IMR-90 (cell line): Measurements from ENCODE around the gene TYRP1. TPM values are rescaled to one million over a fixed set of nuclear protein-coding genes. Genes with fewer than 3 reads are reported as not detected.

Experiments
- ATAC-seq: fragments of 200-7000 bp; cut with Tn5 transposase; 2 replicates; pipeline ENCODE4 v1.9.1; 2020; ENCODE audit warnings: low read depth, mild to moderate bottlenecking, moderate library complexity
- BruUV-seq: library from RNA; stranded (reverse); fragments of 400-500 nt; replicated peaks from 2 replicates; lab custom pipeline; 2021; lab: Mats Ljungman, UMichigan
- CTCF ChIA-PET: fragments of 300-600 bp; formaldehyde crosslinking; extraction: SDS; loops from one replicate; lab custom pipeline; 2021; ENCODE audit warnings: antibody characterized with exemption; lab: Yijun Ruan, JAX
- POLR2A ChIA-PET: fragments of 300-600 bp; sonication (Branson Sonifier 250); formaldehyde crosslinking; loops from one replicate; lab custom pipeline; 2022; ENCODE audit warnings: antibody characterized with exemption; ENCODE audit not compliant: unreplicated experiment; lab: Charles Lee
- DNase-seq: peaks from one replicate; pipeline ENCODE4 v3.0.0; 2013
- H2AFZ ChIP-seq: replicated peaks from 2 replicates; pipeline ENCODE3; 2013; ENCODE audit warnings: low read length, mild to moderate bottlenecking; ENCODE audit not compliant: poor library complexity
- H2AK5ac ChIP-seq: 2 replicates; pipeline ENCODE4 v1.6.1; 2013; ENCODE audit warnings: low read depth, low read length, inconsistent platforms
- H2AK9ac ChIP-seq: replicated peaks from 2 replicates; pipeline ENCODE3; 2013; ENCODE audit warnings: mild to moderate bottlenecking, low read depth, low read length, moderate library complexity; ENCODE audit not compliant: poor library complexity
- H2BK120ac ChIP-seq: 2 replicates; pipeline ENCODE4 v1.6.1; 2013; ENCODE audit warnings: low read depth, low read length, inconsistent platforms
- H2BK15ac ChIP-seq: 3 replicates; pipeline ENCODE4 v1.6.1; 2013; ENCODE audit warnings: low read depth, low read length, inconsistent platforms
- H2BK20ac ChIP-seq: 2 replicates; pipeline ENCODE4 v1.6.1; 2013; ENCODE audit warnings: low read depth, mild to moderate bottlenecking, inconsistent platforms, low read length, moderate library complexity
- H2BK5ac ChIP-seq: 2 replicates; pipeline ENCODE4 v1.6.1; 2013; ENCODE audit warnings: mild to moderate bottlenecking, low read depth, low read length, inconsistent platforms; ENCODE audit not compliant: poor library complexity, severe bottlenecking
- H3K14ac ChIP-seq: replicated peaks from 2 replicates; pipeline ENCODE4 v1.6.1; 2013; ENCODE audit warnings: low read depth, low read length, inconsistent platforms
- H3K18ac ChIP-seq: 2 replicates; pipeline ENCODE4 v1.6.1; 2013; ENCODE audit warnings: low read depth, low read length, control low read depth
- H3K23ac ChIP-seq: 2 replicates; pipeline ENCODE4 v1.6.1; 2013; ENCODE audit warnings: low read depth, low read length, inconsistent platforms
- H3K27ac ChIP-seq: 2 replicates; pipeline ENCODE4 v1.5.1; 2013; ENCODE audit warnings: mild to moderate bottlenecking, control low read depth, low read length; ENCODE audit not compliant: insufficient read depth
- H3K27me3 ChIP-seq: 2 replicates; pipeline ENCODE4 v1.6.1; 2013; ENCODE audit warnings: low read length; ENCODE audit not compliant: control insufficient read depth, insufficient read depth
- H3K36me3 ChIP-seq: 2 replicates; pipeline ENCODE4 v1.6.1; 2013; ENCODE audit warnings: low read length, mixed read lengths; ENCODE audit not compliant: control insufficient read depth, insufficient read depth
- H3K4ac ChIP-seq: 2 replicates; pipeline ENCODE4 v1.6.1; 2013; ENCODE audit warnings: low read depth, low read length, inconsistent platforms
- H3K4me1 ChIP-seq: 2 replicates; pipeline ENCODE4 v1.6.1; 2013; ENCODE audit warnings: low read length, mixed read lengths; ENCODE audit not compliant: control insufficient read depth, insufficient read depth
- H3K4me2 ChIP-seq: 2 replicates; pipeline ENCODE4 v1.6.1; 2013; ENCODE audit warnings: low read depth, mild to moderate bottlenecking, control low read depth, low read length, moderate library complexity
- H3K4me3 ChIP-seq: 2 replicates; pipeline ENCODE4 v1.5.1; 2013; ENCODE audit warnings: low read depth, mild to moderate bottlenecking, control low read depth, low read length, moderate library complexity; ENCODE audit not compliant: insufficient read depth
- H3K56ac ChIP-seq: 2 replicates; pipeline ENCODE4 v1.6.1; 2013; ENCODE audit warnings: low read length, inconsistent platforms; ENCODE audit not compliant: insufficient read depth; ENCODE audit errors: extremely low read depth
- H3K79me1 ChIP-seq, 2 experiments: 2 replicates each; pipeline ENCODE4 v1.6.1; 2013; ENCODE audit warnings: low read length in 2 of 2, inconsistent platforms in 1 of 2, low read depth in 1 of 2
- H3K9ac ChIP-seq: 2 replicates; pipeline ENCODE4 v1.6.1; 2013; ENCODE audit warnings: low read depth, low read length, control low read depth
- H3K9me1 ChIP-seq: 2 replicates; pipeline ENCODE4 v1.6.1; 2013; ENCODE audit warnings: low read length, inconsistent platforms; ENCODE audit not compliant: insufficient read depth
- H3K9me3 ChIP-seq: 2 replicates; pipeline ENCODE4 v1.6.1; 2013; ENCODE audit warnings: low read length; ENCODE audit not compliant: control insufficient read depth, insufficient read depth
- H4K20me1 ChIP-seq: 2 replicates; pipeline ENCODE4 v1.6.1; 2013; ENCODE audit warnings: low read length, inconsistent platforms; ENCODE audit not compliant: insufficient read depth
- H4K5ac ChIP-seq: 2 replicates; pipeline ENCODE4 v1.6.1; 2013; ENCODE audit warnings: mild to moderate bottlenecking, low read depth, low read length, control low read depth
- H4K8ac ChIP-seq, 2 experiments: 2 replicates each; pipeline ENCODE4 v1.6.1; 2013; ENCODE audit warnings: low read depth in 2 of 2, low read length in 2 of 2, control low read depth in 1 of 2, inconsistent platforms in 1 of 2
- H4K91ac ChIP-seq: 2 replicates; pipeline ENCODE4 v1.6.1; 2013; ENCODE audit warnings: low read depth, low read length, inconsistent platforms; ENCODE audit not compliant: insufficient read depth
- BHLHE40 ChIP-seq: fragments of 150-350 bp; IDR thresholded peaks from 2 replicates; pipeline ENCODE4 v1.6.1; 2016; ENCODE audit warnings: mild to moderate bottlenecking, low read depth, low read length
- CHD1 ChIP-seq: IDR thresholded peaks from 2 replicates; pipeline ENCODE4 v1.6.1; 2012; ENCODE audit warnings: low read depth, low read length, improper control_type of control experiment
- MXI1 ChIP-seq: IDR thresholded peaks from 2 replicates; pipeline ENCODE4 v1.6.1; 2012; ENCODE audit warnings: low read depth, mild to moderate bottlenecking, low read length, moderate library complexity, borderline replicate concordance
- POLR2A ChIP-seq: IDR thresholded peaks from 2 replicates; pipeline ENCODE4 v1.6.1; 2012; ENCODE audit warnings: mild to moderate bottlenecking, low read depth, low read length
- WGBS, 2 experiments: methylation state at CpG; one replicate each; pipeline versions ENCODE4 v1.1.5 to v1.1.7; 2013; ENCODE audit warnings: missing lambda C conversion rate in 2 of 2; ENCODE audit not compliant: insufficient read length in 1 of 2; ENCODE audit errors: extremely low coverage in 2 of 2; 5-methylcytosine and 5-hydroxymethylcytosine counted together
- dilution Hi-C: fragments of 300-500 bp; cut with HindIII; formaldehyde crosslinking; loops from one replicate; pipeline ENCODE4 v1.14.3; 2018; ENCODE audit warnings: low sequenced_read_pairs; ENCODE audit not compliant: unreplicated experiment
- in situ Hi-C: fragments of 300-500 bp; cut with MboI; formaldehyde crosslinking; loops from 3 replicates; pipeline ENCODE4 v1.14.3; 2019; ENCODE audit warnings: low sequenced_read_pairs, inconsistent platforms, mixed read lengths
- intact Hi-C: fragments of 100-400 bp; cut with micrococcal nuclease; formaldehyde crosslinking; loops from 2 replicates; pipeline ENCODE4 v1.10.0; 2022
- polyA plus RNA-seq, 3 experiments: library from polyadenylated mRNA; depleted of rRNA; stranded (reverse); fragments of >200 nt; gene quantifications; 2 replicates each; pipeline ENCODE4 v1.2.3, GENCODE V29; 2012; ENCODE audit warnings: low replicate concordance in 1 of 3
- total RNA-seq: library from RNA; depleted of rRNA; stranded (reverse); fragments of >200 nt; gene quantifications from 2 replicates; pipeline ENCODE4 v1.2.3, GENCODE V29; 2012
- TF ChIP-seq, protein P1 (sequence below): fragments of 150-350 bp; IDR thresholded peaks from 2 replicates; pipeline ENCODE4 v1.6.1; 2016; ENCODE audit warnings: low read depth, mild to moderate bottlenecking, low read length, moderate library complexity, borderline replicate concordance

Gene TYRP1
- total and polyA plus RNA-seq, 2 of the 4 experiments (the other 2 are of a cell fraction) = 0.60 to 0.90 TPM

DNA sequence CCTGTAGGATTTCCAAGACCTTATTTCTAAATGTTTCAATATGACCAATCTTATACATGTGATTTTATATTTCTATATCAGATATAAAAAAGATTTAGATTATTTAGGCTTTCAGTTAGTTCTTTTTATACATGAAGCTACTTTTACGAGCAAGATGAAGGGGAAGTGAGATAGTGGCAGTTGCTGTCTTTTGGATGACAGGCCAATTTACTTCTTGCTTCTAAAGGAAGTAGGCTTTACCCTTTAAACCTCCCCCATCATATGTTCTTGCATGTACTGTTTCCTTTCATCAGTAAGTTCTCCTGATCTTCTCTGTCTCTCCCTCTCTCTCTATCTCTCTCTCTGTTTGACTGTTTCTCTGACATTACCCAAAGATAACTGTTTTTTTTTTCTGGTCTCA, 4.0 kb upstream of the TYRP1 start:
- H3K27ac ChIP-seq = no peak overlapping the region
- H3K56ac ChIP-seq = no peak overlapping the region
- no peak overlapping the region for H4K91ac ChIP-seq
- peaks cover 2% of the 10 kb centered on the region; the same call in 1 of the 2 replicates for H3K9me1 ChIP-seq
- H2AK9ac ChIP-seq = no peak overlapping the region
- no peak overlapping the region for H3K4me2 ChIP-seq
- dilution Hi-C loops (no loop called here), intact Hi-C loops (no loop called here), in situ Hi-C loops (no loop called here)
- no peak overlapping the region for H3K23ac ChIP-seq
- H3K9me3 ChIP-seq = no peaks in the 10 kb centered on the region
- H2BK20ac ChIP-seq = no peak overlapping the region
- no peak overlapping the region for H4K5ac ChIP-seq
- TF ChIP-seq, protein P1, sequence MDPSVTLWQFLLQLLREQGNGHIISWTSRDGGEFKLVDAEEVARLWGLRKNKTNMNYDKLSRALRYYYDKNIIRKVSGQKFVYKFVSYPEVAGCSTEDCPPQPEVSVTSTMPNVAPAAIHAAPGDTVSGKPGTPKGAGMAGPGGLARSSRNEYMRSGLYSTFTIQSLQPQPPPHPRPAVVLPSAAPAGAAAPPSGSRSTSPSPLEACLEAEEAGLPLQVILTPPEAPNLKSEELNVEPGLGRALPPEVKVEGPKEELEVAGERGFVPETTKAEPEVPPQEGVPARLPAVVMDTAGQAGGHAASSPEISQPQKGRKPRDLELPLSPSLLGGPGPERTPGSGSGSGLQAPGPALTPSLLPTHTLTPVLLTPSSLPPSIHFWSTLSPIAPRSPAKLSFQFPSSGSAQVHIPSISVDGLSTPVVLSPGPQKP = no peak
- TF ChIP-seq BHLHE40 = no peak
- TF ChIP-seq POLR2A = no peak
- TF ChIP-seq CHD1 = no peak
- no peak for TF ChIP-seq MXI1
- no peak overlapping the region for H2AFZ ChIP-seq
- DNase-seq = no peak
- H3K18ac ChIP-seq = no peak overlapping the region
- H3K9ac ChIP-seq = no peak overlapping the region
- H3K27me3 ChIP-seq = no peaks in the 10 kb centered on the region
- CTCF ChIA-PET = no interaction called here
- H4K20me1 ChIP-seq = no peaks in the 10 kb centered on the region
- H2AK5ac ChIP-seq = no peak overlapping the region
- no peaks in the 10 kb centered on the region for H3K36me3 ChIP-seq
- ATAC-seq = no peak
- no peak overlapping the region for H2BK5ac ChIP-seq
- no peak overlapping the region for H2BK120ac ChIP-seq
- H3K4ac ChIP-seq = no peak overlapping the region
- no peak overlapping the region for H2BK15ac ChIP-seq
- H3K4me3 ChIP-seq = no peak overlapping the region
- BruUV-seq = no TSS peak
- WGBS, 2 experiments = no CpG with 5 or more reads among the region's 1 CpG
- POLR2A ChIA-PET = no interaction called here
- H3K4me1 ChIP-seq = 0 out of 2 replicates have a peak, but pooled peaks cover 3% of the 10 kb centered on the region
- no peak overlapping the region for H3K14ac ChIP-seq
- H3K79me1 ChIP-seq = no peaks in the 10 kb centered on the region
- no peak overlapping the region for H4K8ac ChIP-seq
